Gastroesophageal sphincter (tissue), 4 donors: Measurements from ENCODE around the gene DNAH10. TPM values are rescaled to one million over a fixed set of nuclear protein-coding genes. Genes with fewer than 3 reads are reported as not detected.

ENCODE experiments used
- ATAC-seq: fragments of 150-250 bp; one replicate; pipeline ENCODE4 v1.9.1; 2016; ENCODE audit warnings: mild to moderate bottlenecking, moderate library complexity
- H3K27ac ChIP-seq, 4 donors: fragments of 200-600 bp; sonication (generic) in 3 of 4; 1 replicate in 3 of 4; 2 replicates in 1 of 4; pipeline ENCODE4 v1.5.1; 2016 to 2019
- H3K27me3 ChIP-seq: fragments of 200-600 bp; sonication (generic); one replicate; pipeline ENCODE4 v1.5.1; 2019
- H3K36me3 ChIP-seq, 2 donors: fragments of 200-600 bp; sonication (generic); one replicate each; pipeline ENCODE4 v1.5.1; 2019; ENCODE audit warnings: control low read depth in 1 of 2
- H3K4me1 ChIP-seq, 3 donors: fragments of 200-600 bp; sonication (generic); 1 replicate in 2 of 3; 2 replicates in 1 of 3; pipeline ENCODE4 v1.5.1; 2016 to 2019; ENCODE audit warnings: control low read depth in 2 of 3
- H3K4me3 ChIP-seq, 2 donors: fragments of 200-600 bp; sonication (generic); one replicate each; pipeline ENCODE4 v1.5.1; 2019; ENCODE audit warnings: mild to moderate bottlenecking in 1 of 2, moderate library complexity in 1 of 2
- H3K9me3 ChIP-seq, 3 donors: fragments of 200-600 bp; sonication (generic); one replicate each; pipeline ENCODE4 v1.5.1; 2017 to 2019; ENCODE audit warnings: control low read depth in 2 of 3
- CTCF ChIP-seq, 4 experiments: fragments of 200-600 bp in 2 of 4; fragments of 450-650 bp in 2 of 4; sonication (generic) in 1 of 4; IDR thresholded peaks; one replicate each; pipeline ENCODE4 v1.5.1; 2017 to 2019; ENCODE audit warnings: antibody characterized with exemption in 4 of 4, mild to moderate bottlenecking in 2 of 4, moderate library complexity in 2 of 4
- EP300 ChIP-seq: sonication (generic); formaldehyde crosslinking; IDR thresholded peaks from one replicate; pipeline ENCODE4 v1.6.1; 2017; ENCODE audit warnings: antibody characterized with exemption, mild to moderate bottlenecking
- POLR2A ChIP-seq, 2 donors: fragments of 450-650 bp; IDR thresholded peaks; one replicate each; pipeline ENCODE4 v1.6.1; 2017; ENCODE audit warnings: antibody characterized with exemption in 2 of 2, mild to moderate bottlenecking in 2 of 2, moderate library complexity in 1 of 2
- POLR2AphosphoS5 ChIP-seq: sonication (generic); formaldehyde crosslinking; IDR thresholded peaks from one replicate; pipeline ENCODE4 v1.6.1; 2017; ENCODE audit warnings: antibody characterized with exemption
- WGBS, 2 donors: methylation state at CpG; one replicate each; pipeline ENCODE4 v1.1.5; 2018; ENCODE audit warnings: low coverage in 1 of 2; 5-methylcytosine and 5-hydroxymethylcytosine counted together
- total RNA-seq, 4 donors: library from RNA; depleted of rRNA; stranded (reverse); fragments of >200 nt; gene quantifications; one replicate each; pipeline ENCODE4 v1.1.0, GENCODE V29; 2016

Gene DNAH10
- total RNA-seq, 4 donors from 2014 or later = not detected

- H3K27ac ChIP-seq = no peak overlapping the region
- H3K36me3 ChIP-seq = peaks cover 0 to 54% of the 10 kb centered on the region in 2 donors
- no peak overlapping the region for H3K4me3 ChIP-seq
- ATAC-seq = no peak
- peaks cover 0 to 15% (median 9%) of the 10 kb centered on the region in 3 donors for H3K4me1 ChIP-seq
- peaks cover 50% of the 10 kb centered on the region for H3K27me3 ChIP-seq
- TF ChIP-seq POLR2AphosphoS5 (no peak), EP300 (no peak), CTCF (IDR thresholded peaks at IDR 0.05) (no peak), POLR2A (IDR thresholded peaks at IDR 0.05) (no peak)
- 93 to 96% methylated on average over 10 to 11 of the region's 11 CpGs for WGBS, 2 donors
- H3K9me3 ChIP-seq = no peaks in the 10 kb centered on the region
Observed at GRCh38 chr12:123760267-123760938, 1.7 kb upstream of the DNAH10 start.

GRCh38 chr12:123762715-123763052 is 583 bp downstream of the DNAH10 start:
- Histone ChIP-seq H3K4me1 (peaks cover 0 to 15% (median 9%) of the 10 kb centered on the region in 3 donors), H3K4me3 (peak overlapping the region in 1 of 2 donors; percentile 50), H3K27ac (no peak overlapping the region), H3K9me3 (no peaks in the 10 kb centered on the region), H3K27me3 (peaks cover 50% of the 10 kb centered on the region), H3K36me3 (peaks cover 0 to 31% of the 10 kb centered on the region in 2 donors)
- TF ChIP-seq CTCF (IDR thresholded peaks at IDR 0.05) (no peak), EP300 (no peak)
- ATAC-seq = no peak
- 25 to 27% methylated on average over 8 to 9 of the region's 15 CpGs for WGBS, 2 donors

GRCh38 chr12:123763093-123763492 is 992 bp downstream of the DNAH10 start:
- TF ChIP-seq POLR2AphosphoS5 = no peak
- no peak for TF ChIP-seq POLR2A (IDR thresholded peaks at IDR 0.05)
- no peak for TF ChIP-seq CTCF (IDR thresholded peaks at IDR 0.05)
- TF ChIP-seq EP300 = no peak
- WGBS, 2 donors = 66 to 79% methylated on average over 6 to 7 of the region's 8 CpGs
- H3K4me1 ChIP-seq = peaks cover 0 to 15% (median 9%) of the 10 kb centered on the region in 3 donors
- peaks cover 50% of the 10 kb centered on the region for H3K27me3 ChIP-seq
- H3K4me3 ChIP-seq = no peak overlapping the region
- no peaks in the 10 kb centered on the region for H3K9me3 ChIP-seq
- no peak overlapping the region for H3K27ac ChIP-seq
- H3K36me3 ChIP-seq = peaks cover 0 to 27% of the 10 kb centered on the region in 2 donors
- ATAC-seq = no peak

- Histone ChIP-seq H3K4me3 (no peak overlapping the region), H3K4me1 (peaks cover 0 to 15% (median 9%) of the 10 kb centered on the region in 3 donors), H3K9me3 (no peaks in the 10 kb centered on the region), H3K27me3 (peaks cover 50% of the 10 kb centered on the region), H3K36me3 (peaks cover 0 to 17% of the 10 kb centered on the region in 2 donors), H3K27ac (no peak overlapping the region)
- TF ChIP-seq POLR2AphosphoS5 (no peak), CTCF (IDR thresholded peaks at IDR 0.05) (no peak), POLR2A (IDR thresholded peaks at IDR 0.05) (no peak), EP300 (no peak)
- no peak for ATAC-seq
- WGBS, 2 donors = 65 to 76% methylated on average over 3 to 8 of the region's 12 CpGs
Observed at GRCh38 chr12:123764109-123764508, 2.0 kb downstream of the DNAH10 start.

- Histone ChIP-seq H3K36me3 (peaks cover 0 to 5% of the 10 kb centered on the region in 2 donors), H3K9me3 (no peaks in the 10 kb centered on the region), H3K27me3 (peaks cover 48% of the 10 kb centered on the region), H3K4me3 (no peak overlapping the region), H3K27ac (no peak overlapping the region), H3K4me1 (peaks cover 0 to 15% (median 9%) of the 10 kb centered on the region in 3 donors)
- 73 to 85% methylated on average over 2 of the region's 2 CpGs for WGBS, 2 donors
- TF ChIP-seq EP300 (no peak), CTCF (IDR thresholded peaks at IDR 0.05) (no peak), POLR2AphosphoS5 (no peak), POLR2A (IDR thresholded peaks at IDR 0.05) (no peak)
- ATAC-seq = no peak
Observed at GRCh38 chr12:123765504-123766035, 3.5 kb downstream of the DNAH10 start.
